BJ (cell line): ENCODE data around the gene ATF7. TPM values are rescaled to one million over a fixed set of nuclear protein-coding genes. Genes with fewer than 3 reads are reported as not detected.

Source experiments
- CTCF ChIA-PET: fragments of 350-600 bp; formaldehyde crosslinking; extraction: SDS; loops from one replicate; lab custom pipeline; 2021; ENCODE audit warnings: antibody characterized with exemption, inconsistent platforms; lab: Yijun Ruan, JAX
- POLR2A ChIA-PET: fragments of 300-600 bp; sonication (Branson Sonifier 250); formaldehyde crosslinking; extraction: SDS; loops from one replicate; lab custom pipeline; 2021; ENCODE audit warnings: antibody characterized with exemption; lab: Charles Lee
- DNase-seq: peaks from one replicate; pipeline ENCODE4 v3.0.0-alpha.2; 2011; ENCODE audit warnings: low read depth
- H3K27me3 ChIP-seq: 2 replicates; pipeline ENCODE4 v1.6.0; 2011; ENCODE audit warnings: low read length; ENCODE audit not compliant: control insufficient read depth, insufficient read depth
- H3K36me3 ChIP-seq: 2 replicates; pipeline ENCODE4 v1.5.1; 2011; ENCODE audit warnings: low read length; ENCODE audit not compliant: control insufficient read depth, insufficient read depth
- H3K4me3 ChIP-seq: 2 replicates; pipeline ENCODE4 v1.5.1; 2011; ENCODE audit warnings: low read depth, mild to moderate bottlenecking, control low read depth, low read length
- CTCF ChIP-seq: IDR thresholded peaks from 2 replicates; pipeline ENCODE4 v1.5.1; 2011; ENCODE audit warnings: low read depth, mild to moderate bottlenecking, control low read depth, inconsistent platforms, low read length, moderate library complexity; ENCODE audit not compliant: insufficient read depth
- polyA plus RNA-seq: library from polyadenylated mRNA; depleted of rRNA; stranded (reverse); fragments of >200 nt; gene quantifications from 2 replicates; pipeline ENCODE4 v1.2.3, GENCODE V29; 2011

ATF7 gene
- polyA plus RNA-seq, 1 experiment = 21.8 TPM

- no peak for DNase-seq
- Histone ChIP-seq H3K4me3 (no peak overlapping the region), H3K36me3 (no peaks in the 10 kb centered on the region), H3K27me3 (no peaks in the 10 kb centered on the region)
- CTCF ChIA-PET = interaction anchor here (0.9 kb wide), 1 partner anchor 28 kb away, joined by 3 read pairs; no protein-coding TSS in a partner anchor
- no peak for TF ChIP-seq CTCF
- POLR2A ChIA-PET = no interaction called here
These were observed 36.8 kb downstream of the ATF7 start for GRCh38 chr12:53589423-53589822.

- H3K36me3 ChIP-seq = no peaks in the 10 kb centered on the region
- POLR2A ChIA-PET = no interaction called here
- no peak for DNase-seq
- H3K27me3 ChIP-seq = no peaks in the 10 kb centered on the region
- CTCF ChIA-PET = no interaction called here
- no peak overlapping the region for H3K4me3 ChIP-seq
- no peak for TF ChIP-seq CTCF
These were observed 38.1 kb downstream of the ATF7 start for GRCh38 chr12:53588123-53588522.

GRCh38 chr12:53586745-53587144, 39.4 kb downstream of the ATF7 start:
- TF ChIP-seq CTCF = no peak
- H3K36me3 ChIP-seq = no peaks in the 10 kb centered on the region
- H3K4me3 ChIP-seq = no peak overlapping the region
- no peak for DNase-seq
- POLR2A ChIA-PET = no interaction called here
- H3K27me3 ChIP-seq = no peaks in the 10 kb centered on the region
- CTCF ChIA-PET = interaction anchor here (1.2 kb wide), 1 partner anchor 110 kb away, joined by 5 read pairs; no protein-coding TSS in a partner anchor

GRCh38 chr12:53585448-53586125, 40.6 kb downstream of the ATF7 start:
- CTCF ChIA-PET = interaction anchor here (1.2 kb wide), 1 partner anchor 27 kb away, joined by 3 read pairs; no protein-coding TSS in a partner anchor
- POLR2A ChIA-PET = no interaction called here
- Histone ChIP-seq H3K4me3 (no peak overlapping the region), H3K36me3 (no peaks in the 10 kb centered on the region), H3K27me3 (no peaks in the 10 kb centered on the region)
- TF ChIP-seq CTCF = no peak
- no peak for DNase-seq

GRCh38 chr12:53579545-53579955, 46.6 kb downstream of the ATF7 start:
- POLR2A ChIA-PET = no interaction called here
- H3K4me3 ChIP-seq = no peak overlapping the region
- DNase-seq = no peak
- no peaks in the 10 kb centered on the region for H3K36me3 ChIP-seq
- H3K27me3 ChIP-seq = no peaks in the 10 kb centered on the region
- CTCF ChIA-PET = no interaction called here
- no peak for TF ChIP-seq CTCF
